ENCODE results near the gene PDGFC.

DNA sequence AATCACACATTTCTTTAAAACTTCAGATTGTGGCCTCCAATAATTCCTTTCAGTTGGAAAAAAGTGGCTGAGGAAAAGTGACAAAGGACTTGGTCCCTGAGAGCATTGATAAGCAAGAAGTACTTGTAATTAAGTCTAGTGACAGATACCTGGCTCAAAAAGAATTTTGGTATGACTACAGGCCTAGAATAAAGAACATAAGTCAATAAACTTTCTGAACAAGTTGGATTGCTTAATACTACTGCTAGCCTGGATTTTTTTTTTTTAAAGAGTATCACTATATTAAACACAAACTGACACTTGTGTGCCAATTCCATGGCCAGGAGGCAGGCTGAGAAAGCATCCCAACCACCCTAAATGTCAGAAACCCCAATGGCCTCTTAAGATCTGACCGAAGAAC is 49.3 kb upstream of the PDGFC start:
- TF ChIP-seq, protein P1, sequence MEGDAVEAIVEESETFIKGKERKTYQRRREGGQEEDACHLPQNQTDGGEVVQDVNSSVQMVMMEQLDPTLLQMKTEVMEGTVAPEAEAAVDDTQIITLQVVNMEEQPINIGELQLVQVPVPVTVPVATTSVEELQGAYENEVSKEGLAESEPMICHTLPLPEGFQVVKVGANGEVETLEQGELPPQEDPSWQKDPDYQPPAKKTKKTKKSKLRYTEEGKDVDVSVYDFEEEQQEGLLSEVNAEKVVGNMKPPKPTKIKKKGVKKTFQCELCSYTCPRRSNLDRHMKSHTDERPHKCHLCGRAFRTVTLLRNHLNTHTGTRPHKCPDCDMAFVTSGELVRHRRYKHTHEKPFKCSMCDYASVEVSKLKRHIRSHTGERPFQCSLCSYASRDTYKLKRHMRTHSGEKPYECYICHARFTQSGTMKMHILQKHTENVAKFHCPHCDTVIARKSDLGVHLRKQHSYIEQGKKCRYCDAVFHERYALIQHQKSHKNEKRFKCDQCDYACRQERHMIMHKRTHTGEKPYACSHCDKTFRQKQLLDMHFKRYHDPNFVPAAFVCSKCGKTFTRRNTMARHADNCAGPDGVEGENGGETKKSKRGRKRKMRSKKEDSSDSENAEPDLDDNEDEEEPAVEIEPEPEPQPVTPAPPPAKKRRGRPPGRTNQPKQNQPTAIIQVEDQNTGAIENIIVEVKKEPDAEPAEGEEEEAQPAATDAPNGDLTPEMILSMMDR (IDR thresholded peaks at IDR 0.05; ENCODE audit: low read length), result no peak
- no peak for TF ChIP-seq EZH2 (optimal IDR thresholded peaks at IDR 0.05; ENCODE audit: low read depth, low read length)
- TF ChIP-seq EZH2phosphoT487 (IDR thresholded peaks at IDR 0.05; ENCODE audit: low read length), result no peak

All from MM.1S (cell line).